Rectal smooth muscle tissue (tissue), 1 donor: ENCODE measurements around the gene JOSD2.

Experiments
- H3K27ac ChIP-seq: one replicate; pipeline ENCODE4 v1.7.0; 2013; ENCODE audit warnings: low read depth, low read length, inconsistent platforms
- H3K27me3 ChIP-seq: one replicate; pipeline ENCODE4 v1.7.0; 2013; ENCODE audit warnings: low read length; ENCODE audit not compliant: control insufficient read depth, insufficient read depth
- H3K36me3 ChIP-seq: one replicate; pipeline ENCODE4 v1.7.0; 2013; ENCODE audit warnings: low read length; ENCODE audit not compliant: control insufficient read depth, insufficient read depth
- H3K4me1 ChIP-seq: one replicate; pipeline ENCODE4 v1.7.0; 2013; ENCODE audit warnings: low read length; ENCODE audit not compliant: control insufficient read depth, insufficient read depth
- H3K4me3 ChIP-seq: one replicate; pipeline ENCODE4 v1.7.0; 2013; ENCODE audit warnings: low read length
- H3K9ac ChIP-seq: one replicate; pipeline ENCODE4 v1.7.0; 2013; ENCODE audit warnings: low read length

The JOSD2 gene

DNA sequence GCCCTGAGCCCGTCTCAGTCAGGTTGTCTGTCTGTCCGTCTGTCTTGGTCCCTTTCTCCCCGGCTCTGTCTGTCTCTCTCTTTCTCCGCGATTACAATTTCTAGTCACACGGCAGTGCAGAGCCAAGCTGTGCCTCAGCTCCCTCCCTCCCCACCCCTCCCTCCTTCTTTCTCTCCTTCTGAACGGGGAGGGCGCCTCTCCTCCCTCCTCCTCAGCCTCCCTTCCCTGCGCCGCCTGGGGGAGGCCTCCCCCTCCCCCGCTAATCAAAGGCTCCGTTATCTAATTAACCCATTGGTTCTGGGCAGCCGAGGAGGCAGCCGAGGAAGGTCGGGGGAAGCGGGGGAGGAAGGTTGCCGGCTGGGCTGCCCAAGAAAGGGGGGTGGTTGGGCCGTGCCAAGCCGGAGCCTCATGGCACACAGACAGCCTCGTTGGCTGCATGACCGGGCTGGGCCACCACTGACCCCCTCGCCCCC is 40.8 kb upstream of the JOSD2 start:
- Histone ChIP-seq H3K27ac (no peak overlapping the region), H3K4me1 (no peaks in the 10 kb centered on the region), H3K4me3 (no peak overlapping the region), H3K9ac (no peak overlapping the region), H3K27me3 (peaks cover 7% of the 10 kb centered on the region), H3K36me3 (no peaks in the 10 kb centered on the region)

DNA sequence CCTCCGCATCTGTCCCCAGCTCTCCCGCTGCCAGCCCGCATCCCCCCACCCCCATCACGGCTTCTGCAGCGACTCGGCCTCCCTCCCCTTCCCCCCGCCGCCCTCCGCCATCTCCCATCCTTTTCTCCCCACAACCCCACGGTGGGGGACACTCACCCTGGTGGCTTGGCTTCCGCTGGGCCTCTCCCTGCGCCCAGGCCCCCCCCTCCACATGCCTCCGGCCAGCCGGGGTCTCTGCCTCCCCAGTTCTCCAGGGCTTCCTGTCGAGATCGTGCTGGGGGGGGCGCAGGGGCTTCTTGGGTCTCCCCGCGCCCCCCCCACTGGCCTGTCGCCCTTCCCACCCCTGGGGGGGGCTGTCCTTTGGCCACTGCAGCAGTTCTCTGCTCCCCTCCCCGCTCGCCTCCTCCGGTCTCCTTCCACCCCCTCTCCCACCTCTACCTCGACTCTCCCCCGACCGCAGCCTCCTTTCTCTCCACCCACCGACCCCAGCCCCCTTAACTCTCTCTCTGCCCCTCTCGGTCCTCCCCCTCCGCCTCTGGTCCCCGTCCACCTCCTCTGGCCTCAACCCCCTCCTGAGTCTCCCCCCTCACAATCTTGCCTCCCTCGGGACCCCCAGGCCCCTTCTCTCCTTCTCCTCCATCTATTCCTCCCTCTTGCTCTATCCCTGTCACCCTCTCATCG is 40.2 kb upstream of the JOSD2 start:
- H3K36me3 ChIP-seq = no peaks in the 10 kb centered on the region
- peaks cover 4% of the 10 kb centered on the region for H3K27me3 ChIP-seq
- no peak overlapping the region for H3K4me3 ChIP-seq
- H3K4me1 ChIP-seq = no peaks in the 10 kb centered on the region
- H3K27ac ChIP-seq = no peak overlapping the region
- no peak overlapping the region for H3K9ac ChIP-seq

DNA sequence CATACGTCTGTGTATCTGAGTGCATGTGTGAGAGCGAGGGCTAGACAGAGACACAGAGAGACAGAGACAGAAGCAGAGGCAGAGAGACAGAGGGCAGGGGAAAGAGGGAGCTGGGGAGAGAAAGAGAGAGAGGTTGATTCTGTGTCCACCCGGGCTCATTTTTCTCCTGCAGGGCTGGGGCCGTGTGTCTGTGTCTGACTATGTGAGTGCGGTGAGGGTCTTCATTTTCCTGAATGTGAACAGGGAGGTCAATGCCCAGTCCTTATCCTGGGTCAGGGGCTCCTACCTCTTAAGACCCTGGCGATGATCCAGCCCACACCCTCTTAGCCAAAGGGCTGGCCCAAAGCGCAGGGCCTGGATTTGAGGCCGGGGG is 39.6 kb upstream of the JOSD2 start:
- H3K27me3 ChIP-seq = peaks cover 4% of the 10 kb centered on the region
- no peak overlapping the region for H3K9ac ChIP-seq
- H3K4me1 ChIP-seq = no peaks in the 10 kb centered on the region
- H3K4me3 ChIP-seq = no peak overlapping the region
- no peak overlapping the region for H3K27ac ChIP-seq
- H3K36me3 ChIP-seq = no peaks in the 10 kb centered on the region

DNA sequence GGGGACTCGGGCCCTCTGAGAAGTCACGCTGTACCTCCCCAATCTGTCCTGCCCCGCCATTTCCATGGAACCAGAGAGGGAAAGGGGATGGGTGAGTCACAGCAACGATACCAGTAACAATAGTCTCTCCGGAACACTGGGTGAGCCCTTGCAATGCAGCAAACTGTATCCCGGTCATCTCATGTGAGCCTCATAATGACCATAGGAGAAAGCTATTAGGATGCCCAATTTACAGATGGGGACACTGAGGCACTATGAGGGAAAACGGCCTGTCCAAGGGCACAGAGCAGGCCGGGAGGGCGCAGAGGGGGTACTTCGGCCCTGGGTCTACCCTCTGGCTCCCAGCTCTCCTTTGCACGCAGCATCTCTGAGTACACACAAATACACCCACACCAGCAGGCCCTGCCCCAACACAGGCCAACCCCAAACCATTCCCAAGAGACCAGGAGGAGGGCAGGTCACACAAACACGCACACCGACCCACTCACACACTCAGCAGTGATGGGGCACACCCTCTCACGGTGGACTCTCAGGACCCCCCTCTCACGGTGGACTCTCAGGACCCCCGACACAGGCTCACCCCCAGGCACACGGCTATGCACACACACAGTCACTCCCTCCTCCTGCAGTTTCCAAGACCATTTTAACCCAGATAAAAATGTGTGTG is 39.1 kb upstream of the JOSD2 start:
- Histone ChIP-seq H3K36me3 (no peaks in the 10 kb centered on the region), H3K27me3 (peaks cover 4% of the 10 kb centered on the region), H3K9ac (no peak overlapping the region), H3K27ac (no peak overlapping the region), H3K4me1 (no peaks in the 10 kb centered on the region), H3K4me3 (no peak overlapping the region)

DNA sequence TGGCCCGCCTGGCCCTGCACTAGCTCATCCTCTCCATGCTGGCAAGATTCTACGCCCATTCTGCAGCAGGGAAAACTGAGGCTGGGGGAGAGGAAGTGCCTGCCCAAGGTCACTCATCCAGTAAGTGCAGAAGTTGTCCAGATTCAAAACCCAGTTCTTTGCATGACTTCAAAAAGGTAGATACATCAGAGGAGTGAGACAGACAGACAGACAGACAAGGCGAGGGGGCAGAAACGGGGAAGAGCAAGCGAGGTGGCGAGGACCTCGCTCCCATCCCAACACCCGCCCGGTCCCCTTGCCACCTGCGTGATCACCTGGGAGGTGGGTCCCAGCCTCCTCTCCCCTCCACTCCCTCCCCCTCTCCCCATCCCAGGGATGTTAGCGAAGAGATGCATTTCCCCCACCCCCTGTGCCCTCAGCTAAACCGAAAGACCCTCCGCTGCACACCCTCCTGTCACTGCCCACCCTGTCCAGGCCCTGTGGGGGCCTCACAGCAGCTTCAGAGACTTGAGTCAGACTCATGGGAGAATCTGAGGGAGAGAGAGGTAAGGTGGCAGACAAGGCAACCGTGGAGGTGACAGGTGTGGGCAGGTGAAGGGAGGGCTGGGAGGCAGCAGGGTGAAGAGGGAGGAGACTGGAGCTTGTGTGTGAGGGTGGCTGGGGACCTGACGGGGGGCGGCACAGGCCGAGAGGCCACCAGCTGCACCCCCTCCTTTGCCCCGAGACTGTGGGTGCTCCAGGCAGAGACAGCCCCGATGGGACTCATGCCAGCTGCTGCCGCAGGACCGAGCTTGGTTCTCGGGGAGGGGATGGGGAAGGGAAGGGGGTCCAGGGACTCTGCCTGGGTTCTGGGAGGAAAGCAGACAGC is 38.3 kb upstream of the JOSD2 start:
- no peak overlapping the region for H3K9ac ChIP-seq
- H3K27me3 ChIP-seq = peaks cover 4% of the 10 kb centered on the region
- no peak overlapping the region for H3K27ac ChIP-seq
- H3K36me3 ChIP-seq = no peaks in the 10 kb centered on the region
- no peak overlapping the region for H3K4me3 ChIP-seq
- H3K4me1 ChIP-seq = no peaks in the 10 kb centered on the region

DNA sequence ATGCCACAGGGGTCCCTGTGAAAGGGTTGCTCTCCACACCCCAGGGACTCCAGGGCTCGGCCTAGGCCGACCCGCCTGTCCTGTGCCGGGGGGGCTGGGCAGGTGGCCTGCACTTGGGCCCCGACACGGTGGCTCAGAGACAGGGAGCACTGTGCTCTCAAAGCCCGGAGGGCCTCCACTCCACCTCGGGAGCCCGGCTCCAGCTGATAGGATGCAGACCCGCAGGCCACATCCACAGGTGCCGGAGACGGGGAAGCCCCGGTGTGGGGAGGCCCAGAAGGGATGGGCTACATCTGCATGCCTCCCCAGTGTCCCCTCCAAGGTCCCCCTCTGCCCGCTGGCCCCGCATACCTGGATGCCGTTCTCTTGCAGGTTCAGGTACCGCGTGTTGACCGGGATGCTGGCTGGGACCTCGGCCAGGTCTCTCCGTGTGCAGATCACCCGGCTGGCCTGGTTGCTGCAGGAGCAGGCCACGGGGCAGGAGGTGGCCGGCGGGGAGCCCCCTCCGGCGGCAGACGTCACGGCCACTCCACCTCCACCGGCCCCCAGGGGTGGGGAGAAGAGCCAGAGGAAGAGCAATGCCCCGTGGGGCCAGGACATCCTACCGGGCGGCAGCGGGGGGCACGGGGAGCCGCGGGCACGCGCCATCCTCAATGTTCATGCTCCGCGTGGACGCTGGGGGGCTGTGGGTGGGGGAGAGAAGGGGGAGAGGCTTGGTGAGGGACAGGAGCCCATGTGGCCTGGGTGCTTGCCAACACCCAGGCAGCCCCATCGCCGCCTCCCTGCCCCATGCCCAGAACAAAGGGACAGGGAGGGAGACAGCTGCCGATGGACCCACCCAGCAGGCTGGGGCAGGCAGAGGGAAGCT is 37.4 kb upstream of the JOSD2 start:
- Histone ChIP-seq H3K27ac (no peak overlapping the region), H3K27me3 (peaks cover 4% of the 10 kb centered on the region), H3K36me3 (no peaks in the 10 kb centered on the region), H3K9ac (no peak overlapping the region), H3K4me3 (no peak overlapping the region), H3K4me1 (no peaks in the 10 kb centered on the region)

DNA sequence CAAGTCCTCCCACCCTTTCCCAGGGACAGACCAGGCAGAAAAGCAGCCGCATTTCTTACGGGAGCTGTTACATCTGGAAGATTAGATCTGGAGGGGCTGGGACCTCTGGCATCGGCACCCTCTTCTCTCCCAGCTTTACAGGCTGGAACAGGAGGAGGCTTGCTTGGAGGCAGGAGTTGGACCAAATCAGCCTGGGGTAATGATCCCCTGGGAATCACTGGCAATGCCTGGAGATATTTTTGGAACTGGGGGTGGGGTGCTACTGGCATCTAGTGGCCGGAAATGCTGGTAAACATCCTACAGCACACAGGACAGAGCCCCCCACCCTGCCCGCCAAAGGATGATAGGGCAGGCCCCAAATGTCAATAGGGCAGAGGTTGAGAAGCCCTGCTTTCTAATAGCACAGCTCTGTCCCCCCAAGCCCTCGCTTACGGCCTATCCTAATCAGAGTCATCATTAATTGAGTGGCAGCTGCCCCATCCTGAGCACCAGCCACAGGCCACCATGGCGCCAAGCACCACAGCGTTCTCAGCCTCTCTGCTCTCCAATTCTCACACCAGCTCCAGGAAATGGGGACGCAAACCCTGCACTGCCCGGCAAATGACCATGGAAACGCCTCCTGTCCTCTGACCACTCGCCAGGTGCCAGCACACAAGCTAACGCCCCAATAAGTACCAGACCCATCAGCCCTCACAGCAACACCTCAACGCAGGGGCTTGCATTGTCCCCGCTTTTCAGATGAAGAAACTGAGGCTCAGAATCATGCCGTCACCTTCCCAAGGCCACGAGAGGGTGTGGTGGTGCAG is 36.6 kb upstream of the JOSD2 start:
- no peaks in the 10 kb centered on the region for H3K4me1 ChIP-seq
- no peaks in the 10 kb centered on the region for H3K36me3 ChIP-seq
- H3K27me3 ChIP-seq = peaks cover 4% of the 10 kb centered on the region
- H3K27ac ChIP-seq = no peak overlapping the region
- H3K4me3 ChIP-seq = no peak overlapping the region
- no peak overlapping the region for H3K9ac ChIP-seq

DNA sequence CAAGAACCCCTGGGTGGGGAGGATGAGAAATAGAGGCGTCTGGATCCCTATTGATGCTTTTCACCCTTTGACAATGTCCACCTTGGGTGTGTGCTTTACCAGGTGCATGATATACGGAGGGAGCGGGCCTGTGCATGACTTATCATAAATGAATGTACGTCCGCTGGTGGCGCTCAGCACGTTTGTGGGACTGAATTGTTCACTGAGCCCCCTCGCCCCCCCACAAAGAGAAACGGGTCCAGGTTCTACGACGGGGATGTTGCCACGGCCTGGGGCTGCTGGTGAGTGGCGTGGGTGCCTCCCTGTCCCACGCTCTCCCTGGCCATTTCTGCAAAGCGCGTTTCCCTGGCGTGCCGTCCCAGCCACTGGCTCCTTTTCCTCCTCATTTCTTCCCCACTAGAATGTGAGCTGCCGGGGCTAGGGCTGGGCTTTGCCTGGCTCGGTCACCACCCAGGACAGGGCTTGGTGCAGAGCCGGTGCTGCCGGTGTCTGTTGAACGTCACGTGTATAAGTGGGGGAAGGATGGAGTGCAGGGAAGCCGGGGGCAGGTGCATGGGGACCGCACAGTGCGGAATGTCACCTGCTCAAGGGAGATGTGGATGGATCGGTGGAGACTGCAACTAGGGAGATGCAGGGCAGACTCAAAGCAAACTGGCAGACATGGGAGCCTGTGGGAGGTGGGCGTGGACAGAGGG is 35.7 kb upstream of the JOSD2 start:
- Histone ChIP-seq H3K36me3 (no peaks in the 10 kb centered on the region), H3K4me1 (no peaks in the 10 kb centered on the region), H3K27ac (no peak overlapping the region), H3K27me3 (peaks cover 4% of the 10 kb centered on the region), H3K9ac (no peak overlapping the region), H3K4me3 (no peak overlapping the region)

DNA sequence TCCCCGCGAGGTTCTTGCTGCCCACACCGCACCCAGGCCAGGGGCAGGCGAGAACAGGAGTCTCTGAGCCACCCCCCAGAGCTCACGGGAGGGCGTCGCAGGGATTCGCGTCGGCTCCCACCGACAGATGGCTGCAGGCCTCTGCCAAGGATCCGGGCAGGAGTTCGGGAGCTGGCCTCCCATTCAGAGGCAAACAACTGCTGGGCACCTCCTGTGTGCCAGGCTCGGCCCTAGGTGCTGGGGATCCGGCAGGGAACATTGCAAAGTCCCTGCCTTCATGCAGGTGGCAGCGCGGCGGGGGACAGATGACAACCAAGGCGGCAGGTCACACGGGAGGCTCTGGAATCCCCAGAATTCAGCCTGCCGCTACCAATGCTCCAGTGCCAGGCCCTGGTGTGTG is 32.0 kb upstream of the JOSD2 start:
- Histone ChIP-seq H3K4me3 (no peak overlapping the region), H3K9ac (no peak overlapping the region), H3K36me3 (no peaks in the 10 kb centered on the region), H3K4me1 (no peaks in the 10 kb centered on the region), H3K27ac (no peak overlapping the region), H3K27me3 (no peaks in the 10 kb centered on the region)

DNA sequence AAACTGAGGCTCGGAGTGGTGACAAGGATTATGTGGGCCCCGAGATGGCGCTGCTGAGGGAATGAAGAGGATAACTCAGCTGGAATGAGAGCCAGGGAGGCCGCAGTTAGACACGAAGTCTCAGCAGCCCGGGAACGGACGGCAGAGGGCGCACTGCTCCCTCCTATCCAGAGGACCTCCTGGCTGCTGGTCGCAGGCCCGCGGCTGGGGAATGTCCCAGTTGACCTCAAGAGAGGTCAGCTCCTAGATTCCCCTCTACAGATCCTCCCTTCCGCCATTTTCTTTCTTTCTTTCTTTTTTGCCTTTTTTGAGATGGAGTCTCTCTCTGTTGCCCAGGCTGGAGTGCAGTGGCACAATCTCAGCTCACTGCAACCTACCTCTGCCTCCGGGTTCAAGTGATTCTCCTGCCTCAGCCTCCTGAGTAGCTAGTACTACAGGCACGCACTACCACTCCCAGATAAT is 26.8 kb upstream of the JOSD2 start:
- H3K27ac ChIP-seq = no peak overlapping the region
- no peak overlapping the region for H3K4me3 ChIP-seq
- H3K9ac ChIP-seq = no peak overlapping the region
- H3K36me3 ChIP-seq = no peaks in the 10 kb centered on the region
- no peaks in the 10 kb centered on the region for H3K27me3 ChIP-seq
- no peaks in the 10 kb centered on the region for H3K4me1 ChIP-seq

DNA sequence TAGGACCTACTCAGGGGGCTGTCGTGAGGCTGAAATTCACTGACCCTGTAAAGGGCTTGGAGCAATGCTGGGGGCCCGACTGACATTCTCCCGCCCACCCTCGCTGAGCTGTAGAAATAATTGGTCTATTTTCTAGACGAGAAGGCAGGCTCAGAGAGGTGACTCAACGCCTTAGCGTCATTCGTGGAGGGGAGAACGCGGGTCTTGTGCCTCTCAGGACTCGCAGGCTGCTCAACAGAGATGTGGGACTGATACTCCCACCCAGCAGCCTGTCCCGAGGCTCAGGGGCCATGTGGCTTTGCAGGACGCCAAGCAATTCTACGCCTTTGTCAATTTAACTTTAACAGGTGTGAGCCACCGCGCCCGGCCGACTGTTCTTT is 26.3 kb upstream of the JOSD2 start:
- H3K4me1 ChIP-seq = no peaks in the 10 kb centered on the region
- no peak overlapping the region for H3K9ac ChIP-seq
- no peak overlapping the region for H3K4me3 ChIP-seq
- H3K27ac ChIP-seq = no peak overlapping the region
- H3K27me3 ChIP-seq = no peaks in the 10 kb centered on the region
- H3K36me3 ChIP-seq = no peaks in the 10 kb centered on the region
